ENCODE data around the gene BTLA. TPM values are rescaled to one million over a fixed set of nuclear protein-coding genes. Genes with fewer than 3 reads are reported as not detected.
A peak's percentile ranks its signal among the peaks of the same experiment; 100 is the strongest.

BTLA gene
- polyA plus RNA-seq, 3 donors: 0.05 TPM; not detected in 2

DNA sequence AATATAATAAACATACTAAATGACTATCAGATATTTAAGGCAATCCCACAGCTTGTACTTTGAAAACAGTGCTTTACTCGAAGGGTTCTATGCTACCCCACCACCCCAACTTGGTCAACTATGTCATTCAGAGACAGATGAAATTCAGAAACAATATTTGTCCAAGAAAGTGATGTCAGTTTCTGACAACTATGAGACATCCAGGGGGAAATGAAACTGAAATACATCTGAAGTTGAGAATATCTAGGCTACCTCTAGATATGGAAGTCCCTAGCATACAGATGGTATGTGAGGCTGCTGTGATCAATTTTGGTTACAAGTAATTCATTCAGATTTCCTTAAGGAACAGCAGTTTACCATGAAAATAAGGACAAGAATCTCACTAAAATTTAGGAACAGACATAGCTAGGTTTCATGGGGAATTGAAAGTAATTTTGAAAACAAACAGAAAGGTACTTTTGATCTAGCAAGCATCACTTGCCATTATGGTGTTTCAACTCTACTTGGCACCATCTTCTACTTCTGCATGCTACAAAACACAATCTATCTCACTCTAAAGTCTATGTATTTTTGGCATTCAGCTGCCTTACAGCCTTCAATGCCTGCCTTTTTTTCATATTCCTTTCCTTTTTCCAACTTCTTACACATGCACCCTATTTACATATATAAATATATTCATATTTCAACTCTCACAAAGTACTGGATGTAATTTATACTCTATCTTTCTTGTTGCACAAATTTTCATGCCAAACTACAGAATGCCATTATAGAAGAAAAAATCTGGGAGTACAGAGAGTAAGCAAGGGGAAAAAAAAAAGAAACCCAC lies 40.8 kb upstream of the BTLA start:
- intact Hi-C loops (cut with micrococcal nuclease): no loop called here
- no peak overlapping the region for H3K4me2 ChIP-seq (replicated peaks; ENCODE audit: extremely low read depth, low read length, poor library complexity, severe bottlenecking)
- no peak overlapping the region for H3K4me3 ChIP-seq (replicated peaks in 1 of 3; ENCODE audit: low read depth in 2 of 3, low read length in 3 of 3)

DNA sequence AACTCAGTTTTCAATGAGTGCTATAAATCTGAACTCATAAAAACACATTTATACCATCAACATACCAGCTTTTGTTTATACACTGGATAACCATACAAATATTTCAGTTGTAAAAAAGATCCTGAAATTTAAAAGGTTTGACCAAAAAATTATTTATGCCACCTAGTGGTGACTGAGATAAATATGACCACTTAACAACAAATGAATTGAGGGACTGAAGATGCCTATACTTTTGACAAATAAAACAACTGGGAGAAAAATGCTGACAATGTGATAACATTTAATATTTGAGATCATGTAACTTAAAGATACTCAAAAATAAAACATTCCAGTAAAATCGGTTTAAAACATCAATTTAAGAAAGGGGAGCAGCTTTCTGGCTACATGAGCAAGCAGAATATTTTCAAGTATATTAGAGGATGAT lies 32.1 kb upstream of the BTLA start:
- TF ChIP-seq, protein P1, sequence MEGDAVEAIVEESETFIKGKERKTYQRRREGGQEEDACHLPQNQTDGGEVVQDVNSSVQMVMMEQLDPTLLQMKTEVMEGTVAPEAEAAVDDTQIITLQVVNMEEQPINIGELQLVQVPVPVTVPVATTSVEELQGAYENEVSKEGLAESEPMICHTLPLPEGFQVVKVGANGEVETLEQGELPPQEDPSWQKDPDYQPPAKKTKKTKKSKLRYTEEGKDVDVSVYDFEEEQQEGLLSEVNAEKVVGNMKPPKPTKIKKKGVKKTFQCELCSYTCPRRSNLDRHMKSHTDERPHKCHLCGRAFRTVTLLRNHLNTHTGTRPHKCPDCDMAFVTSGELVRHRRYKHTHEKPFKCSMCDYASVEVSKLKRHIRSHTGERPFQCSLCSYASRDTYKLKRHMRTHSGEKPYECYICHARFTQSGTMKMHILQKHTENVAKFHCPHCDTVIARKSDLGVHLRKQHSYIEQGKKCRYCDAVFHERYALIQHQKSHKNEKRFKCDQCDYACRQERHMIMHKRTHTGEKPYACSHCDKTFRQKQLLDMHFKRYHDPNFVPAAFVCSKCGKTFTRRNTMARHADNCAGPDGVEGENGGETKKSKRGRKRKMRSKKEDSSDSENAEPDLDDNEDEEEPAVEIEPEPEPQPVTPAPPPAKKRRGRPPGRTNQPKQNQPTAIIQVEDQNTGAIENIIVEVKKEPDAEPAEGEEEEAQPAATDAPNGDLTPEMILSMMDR (IDR thresholded peaks at IDR 0.05): peak; percentile 74
- Histone ChIP-seq H3K27ac (ENCODE audit: low read depth in 1 of 2, low read length in 2 of 2) (no peak overlapping the region), H3K9ac (ENCODE audit: insufficient read depth, low read length, poor library complexity, severe bottlenecking) (no peak overlapping the region), H2AFZ (ENCODE audit: insufficient read depth, low read depth, low read length, poor library complexity, severe bottlenecking) (no peak overlapping the region), H3K4me1 (ENCODE audit: control insufficient read depth in 1 of 2, insufficient read depth in 2 of 2, low read length in 2 of 2) (no peaks in the 10 kb centered on the region), H3K79me2 (ENCODE audit: insufficient read depth, low read length) (no peaks in the 10 kb centered on the region), H3K9me3 (replicated peaks in 1 of 2; ENCODE audit: control insufficient read depth in 1 of 2, insufficient read depth in 1 of 2, low read length in 2 of 2) (no peaks in the 10 kb centered on the region), H3K4me3 (replicated peaks in 1 of 3; ENCODE audit: low read depth in 2 of 3, low read length in 3 of 3) (no peak overlapping the region), H3K36me3 (replicated peaks in 1 of 2; ENCODE audit: control insufficient read depth in 1 of 2, insufficient read depth in 2 of 2, low read length in 2 of 2) (peaks cover 92 to 98% of the 10 kb centered on the region in 2 donors), H4K20me1 (ENCODE audit: insufficient read depth, low read length) (peaks cover 85% of the 10 kb centered on the region), H3K27me3 (ENCODE audit: control insufficient read depth in 2 of 2, insufficient read depth in 2 of 2, low read length in 2 of 2) (no peaks in the 10 kb centered on the region), H3K4me2 (replicated peaks; ENCODE audit: extremely low read depth, low read length, poor library complexity, severe bottlenecking) (no peak overlapping the region)
- Mint-ChIP-seq H3K4me3 (no peak overlapping the region), H3K27ac (no peak overlapping the region), H3K36me3 (peaks cover 64 to 76% of the 10 kb centered on the region in 2 donors), H3K27me3 (ENCODE audit: low read depth in 3 of 3) (no peaks in the 10 kb centered on the region), H3K9me3 (no peaks in the 10 kb centered on the region), H3K4me1 (no peaks in the 10 kb centered on the region)
- no CpG with 5 or more reads among the region's 1 CpG for WGBS (ENCODE audit: insufficient coverage)
- intact Hi-C loops (cut with micrococcal nuclease): loop anchor here (5.0 kb wide), 1 partner anchor 419 kb away; no protein-coding TSS in a partner anchor
- DNase-seq: peak in 2 of 3 donors; percentile 14 to 32

More for the DNA sequence above, 40.8 kb upstream of the BTLA start:
- H3K36me3 ChIP-seq (replicated peaks in 1 of 2; ENCODE audit: control insufficient read depth in 1 of 2, insufficient read depth in 2 of 2, low read length in 2 of 2): peaks cover 81 to 99% of the 10 kb centered on the region in 2 donors
- Mint-ChIP-seq H3K9me3 (no peaks in the 10 kb centered on the region), H3K4me1 (peaks cover 14% of the 10 kb centered on the region), H3K36me3 (peaks cover 74 to 84% of the 10 kb centered on the region in 2 donors), H3K27ac (peak overlapping the region in 4 of 7 donors; percentile 26 to 70 (median 58)), H3K27me3 (ENCODE audit: low read depth in 3 of 3) (no peaks in the 10 kb centered on the region), H3K4me3 (no peak overlapping the region)
- no peaks in the 10 kb centered on the region for H3K27me3 ChIP-seq (ENCODE audit: control insufficient read depth in 2 of 2, insufficient read depth in 2 of 2, low read length in 2 of 2)
- no CpG with 5 or more reads among the region's 1 CpG for WGBS (ENCODE audit: insufficient coverage)
- no peak overlapping the region for H3K9ac ChIP-seq (ENCODE audit: insufficient read depth, low read length, poor library complexity, severe bottlenecking)
- H3K79me2 ChIP-seq (ENCODE audit: insufficient read depth, low read length): peaks cover 51% of the 10 kb centered on the region
- peak overlapping the region in 1 of 2 donors; percentile 42 for H3K27ac ChIP-seq (ENCODE audit: low read depth in 1 of 2, low read length in 2 of 2)
- DNase-seq: no peak
- no peaks in the 10 kb centered on the region for H3K9me3 ChIP-seq (replicated peaks in 1 of 2; ENCODE audit: control insufficient read depth in 1 of 2, insufficient read depth in 1 of 2, low read length in 2 of 2)
- H4K20me1 ChIP-seq (ENCODE audit: insufficient read depth, low read length): peaks cover 96% of the 10 kb centered on the region
- TF ChIP-seq, protein P1 (IDR thresholded peaks at IDR 0.05): no peak
- H2AFZ ChIP-seq (ENCODE audit: insufficient read depth, low read depth, low read length, poor library complexity, severe bottlenecking): no peak overlapping the region
- H3K4me1 ChIP-seq (ENCODE audit: control insufficient read depth in 1 of 2, insufficient read depth in 2 of 2, low read length in 2 of 2): no peaks in the 10 kb centered on the region

All from CD14-positive monocyte (primary cell).